ENCODE measurements around the gene LIMK2.

The LIMK2 gene

DNA sequence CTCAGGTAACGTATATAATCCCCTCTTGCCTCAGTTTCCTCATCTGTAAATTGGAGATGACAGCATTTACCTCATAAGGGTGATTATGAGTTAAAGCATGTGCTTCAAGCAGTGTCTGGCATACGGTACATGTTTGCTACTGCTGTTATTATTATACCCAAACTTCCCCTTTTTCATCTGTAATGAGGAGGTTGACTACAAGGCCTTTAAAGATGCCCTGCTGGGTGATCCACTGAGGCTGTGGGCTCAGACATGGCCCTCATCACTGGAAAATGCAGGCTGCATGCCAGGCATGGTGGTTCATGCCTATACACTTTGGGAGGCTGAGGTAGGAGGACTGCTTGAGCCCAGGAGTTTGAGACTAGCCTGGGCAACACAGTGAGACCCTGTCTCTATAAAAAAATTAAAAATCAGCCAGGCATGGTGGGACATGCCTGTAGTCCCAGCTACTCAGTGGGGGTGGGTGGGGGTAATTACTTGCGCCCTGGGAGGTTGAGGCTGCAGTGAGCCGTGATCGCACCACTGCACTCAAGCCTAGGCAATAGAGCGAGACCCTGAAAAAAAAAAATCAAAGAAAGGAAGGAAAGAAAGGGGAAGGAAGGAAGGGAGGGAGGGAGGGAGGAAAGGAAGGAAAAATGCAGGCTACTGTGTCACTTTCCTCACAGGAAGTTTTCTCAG is 75.9 kb downstream of the LIMK2 start:
- ChIA-PET POLR2A (no interaction called here), CTCF (no interaction called here)
- no peak for TF ChIP-seq ZNF384 (IDR thresholded peaks at IDR 0.05)
- TF ChIP-seq SUZ12 (IDR thresholded peaks at IDR 0.05), result no peak
- TF ChIP-seq FOXM1 (IDR thresholded peaks at IDR 0.05; ENCODE audit: borderline replicate concordance), result no peak
- no peak for TF ChIP-seq TARDBP (IDR thresholded peaks at IDR 0.05)
- no peak for TF ChIP-seq ARNT (IDR thresholded peaks at IDR 0.05)
- TF ChIP-seq, protein P1, sequence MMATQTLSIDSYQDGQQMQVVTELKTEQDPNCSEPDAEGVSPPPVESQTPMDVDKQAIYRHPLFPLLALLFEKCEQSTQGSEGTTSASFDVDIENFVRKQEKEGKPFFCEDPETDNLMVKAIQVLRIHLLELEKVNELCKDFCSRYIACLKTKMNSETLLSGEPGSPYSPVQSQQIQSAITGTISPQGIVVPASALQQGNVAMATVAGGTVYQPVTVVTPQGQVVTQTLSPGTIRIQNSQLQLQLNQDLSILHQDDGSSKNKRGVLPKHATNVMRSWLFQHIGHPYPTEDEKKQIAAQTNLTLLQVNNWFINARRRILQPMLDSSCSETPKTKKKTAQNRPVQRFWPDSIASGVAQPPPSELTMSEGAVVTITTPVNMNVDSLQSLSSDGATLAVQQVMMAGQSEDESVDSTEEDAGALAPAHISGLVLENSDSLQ (IDR thresholded peaks at IDR 0.05), result no peak
- no peak for TF ChIP-seq BHLHE40 (IDR thresholded peaks at IDR 0.05; ENCODE audit: borderline replicate concordance)
- no peak for TF ChIP-seq FOXA1 (IDR thresholded peaks at IDR 0.05)
- no peak for TF ChIP-seq CTBP1 (IDR thresholded peaks at IDR 0.05; ENCODE audit: borderline replicate concordance)
- DNase-seq (ENCODE audit: extremely low spot score), result no peak

DNA sequence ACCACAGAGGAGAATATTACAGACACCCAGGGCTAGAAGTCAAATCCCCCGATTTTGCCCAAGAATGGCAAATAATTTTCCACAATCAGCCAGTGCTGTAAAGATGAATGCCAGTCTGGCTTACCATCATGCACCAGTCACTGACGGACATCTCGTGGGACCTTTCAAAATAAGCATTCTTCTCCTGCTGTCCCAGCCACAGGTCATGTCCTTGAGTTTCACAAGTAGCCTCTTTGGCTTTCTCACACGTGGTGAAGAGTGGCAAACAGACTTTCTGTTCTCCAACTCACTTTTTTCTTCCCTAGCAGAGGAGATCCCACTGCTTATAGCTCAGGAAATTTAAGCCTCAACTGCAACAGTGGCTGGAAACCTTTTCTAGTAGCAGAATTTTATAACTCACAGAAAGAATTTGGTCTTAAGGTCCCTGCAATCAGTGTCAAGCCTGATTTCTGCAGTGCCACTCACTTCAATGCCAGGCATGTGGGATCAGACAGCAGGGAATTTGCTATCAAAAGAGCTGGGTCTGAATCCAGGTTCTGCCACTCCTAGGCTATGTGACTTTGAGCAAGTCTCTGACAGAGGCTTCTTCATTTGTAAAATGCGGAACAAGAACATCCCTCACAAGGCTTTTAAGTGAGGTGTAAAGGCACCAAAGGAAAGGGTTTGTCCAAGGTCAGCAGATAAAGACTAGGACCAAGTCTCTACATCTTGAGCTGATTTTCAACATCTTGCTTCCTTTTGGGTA is 76.6 kb downstream of the LIMK2 start:
- no peak for DNase-seq (ENCODE audit: extremely low spot score)
- ChIA-PET CTCF (interaction anchor here (0.7 kb wide), 1 partner anchor 38 kb away, joined by 3 read pairs; no protein-coding TSS in a partner anchor), POLR2A (interaction anchor here (1.1 kb wide), 1 partner anchor 58 kb away, joined by 4 read pairs; the partner anchor contains the start of gene PATZ1)
- TF ChIP-seq FOXA1 (IDR thresholded peaks at IDR 0.05), result no peak
- no peak for TF ChIP-seq ARNT (IDR thresholded peaks at IDR 0.05)
- TF ChIP-seq SP1 (IDR thresholded peaks at IDR 0.05), result no peak
- TF ChIP-seq HDGF (IDR thresholded peaks at IDR 0.05; ENCODE audit: borderline replicate concordance), result no peak
- no peak for TF ChIP-seq SUZ12 (IDR thresholded peaks at IDR 0.05)
- TF ChIP-seq ZNF384 (IDR thresholded peaks at IDR 0.05), result no peak
- TF ChIP-seq, protein P1 (IDR thresholded peaks at IDR 0.05), result no peak
- TF ChIP-seq ELF4 (IDR thresholded peaks at IDR 0.05), result no peak
- TF ChIP-seq FOXK2 (IDR thresholded peaks at IDR 0.05), result no peak
- no peak for TF ChIP-seq FOXM1 (IDR thresholded peaks at IDR 0.05; ENCODE audit: borderline replicate concordance)
- no peak for TF ChIP-seq NFRKB (IDR thresholded peaks at IDR 0.05)
- TF ChIP-seq L3MBTL2 (conservative IDR thresholded peaks at IDR 0.05), result no peak
- no peak for TF ChIP-seq LEF1 (IDR thresholded peaks at IDR 0.05; ENCODE audit: borderline replicate concordance)

DNA sequence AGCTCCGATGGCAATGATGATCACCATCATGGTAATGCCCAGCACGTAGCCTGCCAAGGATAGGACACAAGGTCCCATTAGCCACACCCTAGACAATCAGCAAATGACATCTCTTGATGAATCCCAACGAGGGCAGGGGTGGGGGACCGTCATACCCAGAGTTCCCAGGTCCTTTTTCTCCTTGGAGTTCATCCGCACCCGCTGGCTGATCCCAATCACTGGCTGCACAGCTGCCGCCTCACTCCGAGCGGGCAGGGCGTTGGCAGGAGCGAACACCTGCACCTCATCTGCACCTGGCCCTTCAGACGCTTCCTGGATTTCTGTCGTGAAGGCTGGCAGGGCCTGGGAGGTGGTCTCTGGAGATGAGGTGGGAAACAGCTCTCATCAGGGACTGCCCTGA is 77.2 kb downstream of the LIMK2 start:
- ChIA-PET POLR2A (interaction anchor here (1.1 to 1.7 kb wide), 2 partner anchors 41 to 57 kb away, joined by 4 read pairs; partner anchors contain the start of gene PATZ1), CTCF (interaction anchor here (0.7 kb wide), 1 partner anchor 38 kb away, joined by 3 read pairs; no protein-coding TSS in a partner anchor)
- DNase-seq (ENCODE audit: extremely low spot score), result no peak
- TF ChIP-seq, protein P1 (IDR thresholded peaks at IDR 0.05), result no peak
- TF ChIP-seq TARDBP (IDR thresholded peaks at IDR 0.05) (no peak), HDGF (IDR thresholded peaks at IDR 0.05; ENCODE audit: borderline replicate concordance) (no peak), NFRKB (IDR thresholded peaks at IDR 0.05) (no peak), ZNF384 (IDR thresholded peaks at IDR 0.05) (no peak), BHLHE40 (IDR thresholded peaks at IDR 0.05; ENCODE audit: borderline replicate concordance) (no peak), FOXK2 (IDR thresholded peaks at IDR 0.05) (no peak), SP1 (IDR thresholded peaks at IDR 0.05) (no peak), LEF1 (IDR thresholded peaks at IDR 0.05; ENCODE audit: borderline replicate concordance) (no peak), FOXM1 (IDR thresholded peaks at IDR 0.05; ENCODE audit: borderline replicate concordance) (no peak)

DNA sequence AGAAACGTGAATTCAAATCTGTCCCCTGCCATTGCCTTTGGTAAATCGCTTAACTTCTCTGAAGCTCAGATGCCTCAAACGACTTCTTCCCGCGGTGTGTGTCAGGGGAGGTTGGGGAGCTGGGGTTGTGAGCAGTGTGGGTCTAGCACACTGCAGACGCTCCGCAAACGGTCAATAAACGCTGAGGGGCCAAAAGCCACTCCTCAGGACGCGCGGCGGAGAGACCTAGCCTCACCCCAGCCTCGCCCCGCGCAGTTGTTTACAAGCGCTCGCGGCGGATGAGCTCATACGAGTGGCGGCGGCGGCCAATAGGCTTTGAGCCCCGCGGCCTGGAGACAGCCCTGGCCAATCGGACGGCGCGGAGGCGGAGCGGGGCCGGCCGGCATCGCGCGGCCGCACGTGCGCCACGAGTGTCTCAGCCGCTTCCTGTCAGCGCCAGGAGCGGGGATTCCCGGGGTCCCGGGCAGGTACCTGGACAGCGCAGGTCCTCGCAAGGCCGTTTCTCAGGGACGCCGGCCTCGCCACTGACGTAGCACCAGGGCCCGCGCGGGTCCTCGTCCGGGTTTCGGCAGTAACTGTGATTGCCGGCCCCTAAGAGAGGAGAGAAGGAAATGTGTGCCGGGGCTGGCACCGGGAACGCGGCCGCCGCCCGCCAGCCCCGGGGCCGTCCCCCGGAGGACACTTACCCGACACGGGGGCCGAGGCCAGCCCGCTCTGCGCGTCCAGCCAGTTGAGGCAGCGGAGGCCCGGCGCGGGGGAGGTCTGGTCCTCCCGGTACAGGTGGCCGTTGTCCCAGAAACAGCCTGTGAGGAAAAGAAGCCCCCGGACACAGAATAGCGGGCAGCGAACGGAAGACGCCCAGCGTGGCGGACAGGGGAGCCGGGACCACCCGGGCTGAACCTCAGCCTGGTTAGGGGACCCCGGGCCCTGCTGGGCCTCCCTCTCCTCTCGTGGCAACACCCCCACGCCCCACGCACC is 78.7 kb downstream of the LIMK2 start:
- DNase-seq (ENCODE audit: extremely low spot score), result peak; percentile 98
- ChIA-PET POLR2A (interaction anchor here (0.8 to 2.7 kb wide), 17 partner anchors 8 to 183 kb away, joined by 3 to 13 read pairs (median 5); partner anchors contain the start of genes DRG1, PATZ1 and SELENOM), CTCF (interaction anchor here (1.2 to 1.9 kb wide), 3 partner anchors 18 to 23 kb away, joined by 3 to 8 read pairs (median 6); no protein-coding TSS in a partner anchor)
- TF ChIP-seq SP1 (IDR thresholded peaks at IDR 0.05) (no peak), BHLHE40 (IDR thresholded peaks at IDR 0.05; ENCODE audit: borderline replicate concordance) (peak; percentile 57; the same call in 1 of the 2 replicates), LEF1 (IDR thresholded peaks at IDR 0.05; ENCODE audit: borderline replicate concordance) (peak; percentile 6; the same call in 1 of the 2 replicates), FOXA1 (IDR thresholded peaks at IDR 0.05) (no peak), ARNT (IDR thresholded peaks at IDR 0.05) (no peak), ZNF384 (IDR thresholded peaks at IDR 0.05) (no peak), L3MBTL2 (conservative IDR thresholded peaks at IDR 0.05) (peak; percentile 98), SUZ12 (IDR thresholded peaks at IDR 0.05) (no peak), ELF4 (IDR thresholded peaks at IDR 0.05) (peak; percentile 6; the same call in 1 of the 2 replicates), FOXK2 (IDR thresholded peaks at IDR 0.05) (peak; percentile 89)
